Measurements from ENCODE around the gene CCL21. TPM values are rescaled to one million over a fixed set of nuclear protein-coding genes. Genes with fewer than 3 reads are reported as not detected.

CCL21 gene
- total and polyA plus RNA-seq, 2 experiments from 2014 or later, result not detected

GRCh38 chr9:34716711-34717110 is 6.8 kb upstream of the CCL21 start:
- DNase-seq (ENCODE audit: low spot score), result no peak
- no peak for TF ChIP-seq CTCF (IDR thresholded peaks at IDR 0.05; ENCODE audit: poor library complexity)
- TF ChIP-seq EZH2 (IDR thresholded peaks at IDR 0.05; ENCODE audit: borderline replicate concordance), result no peak
- TF ChIP-seq EZH2phosphoT487 (IDR thresholded peaks at IDR 0.05; ENCODE audit: low read depth, severe bottlenecking, unreplicated experiment), result no peak
- Histone ChIP-seq H3K9me2 (replicated peaks; ENCODE audit: insufficient read depth) (no peaks in the 10 kb centered on the region), H3K27ac (no peak overlapping the region), H3K79me2 (no peaks in the 10 kb centered on the region), H3K27me3 (no peaks in the 10 kb centered on the region), H3K9me3 (ENCODE audit: low read depth) (no peaks in the 10 kb centered on the region), H3K4me2 (no peak overlapping the region), H3K4me1 (ENCODE audit: insufficient read depth) (no peaks in the 10 kb centered on the region), H2AFZ (no peak overlapping the region), H4K20me1 (ENCODE audit: insufficient read depth, poor library complexity, severe bottlenecking) (no peaks in the 10 kb centered on the region), H3K36me3 (replicated peaks; ENCODE audit: insufficient read depth, low read depth) (no peaks in the 10 kb centered on the region), H3K4me3 (no peak overlapping the region)
- WGBS (ENCODE audit: low lambda C conversion rate, missing lambda C conversion rate), result 51% methylated on average over 4 of the region's 4 CpGs

- Histone ChIP-seq H3K4me2 (no peak overlapping the region), H3K4me3 (no peak overlapping the region), H3K9me2 (replicated peaks; ENCODE audit: insufficient read depth) (no peaks in the 10 kb centered on the region), H4K20me1 (ENCODE audit: insufficient read depth, poor library complexity, severe bottlenecking) (no peaks in the 10 kb centered on the region), H3K36me3 (replicated peaks; ENCODE audit: insufficient read depth, low read depth) (no peaks in the 10 kb centered on the region), H3K9me3 (ENCODE audit: low read depth) (no peaks in the 10 kb centered on the region), H2AFZ (no peak overlapping the region), H3K4me1 (ENCODE audit: insufficient read depth) (no peaks in the 10 kb centered on the region), H3K79me2 (no peaks in the 10 kb centered on the region), H3K27ac (no peak overlapping the region), H3K27me3 (no peaks in the 10 kb centered on the region)
- WGBS (ENCODE audit: low lambda C conversion rate, missing lambda C conversion rate), result 93% methylated on average over 7 of the region's 7 CpGs
- no peak for DNase-seq (ENCODE audit: low spot score)
- no peak for TF ChIP-seq CTCF (IDR thresholded peaks at IDR 0.05; ENCODE audit: poor library complexity)
- TF ChIP-seq EZH2 (IDR thresholded peaks at IDR 0.05; ENCODE audit: borderline replicate concordance), result no peak
- no peak for TF ChIP-seq EZH2phosphoT487 (IDR thresholded peaks at IDR 0.05; ENCODE audit: low read depth, severe bottlenecking, unreplicated experiment)
These were observed 5.8 kb upstream of the CCL21 start for GRCh38 chr9:34715639-34716215.

- H3K4me1 ChIP-seq (ENCODE audit: insufficient read depth), result no peaks in the 10 kb centered on the region
- H3K9me2 ChIP-seq (replicated peaks; ENCODE audit: insufficient read depth), result no peaks in the 10 kb centered on the region
- no peak overlapping the region for H3K4me3 ChIP-seq
- H4K20me1 ChIP-seq (ENCODE audit: insufficient read depth, poor library complexity, severe bottlenecking), result no peaks in the 10 kb centered on the region
- H3K79me2 ChIP-seq, result no peaks in the 10 kb centered on the region
- H3K27ac ChIP-seq, result no peak overlapping the region
- H3K9me3 ChIP-seq (ENCODE audit: low read depth), result no peaks in the 10 kb centered on the region
- no peaks in the 10 kb centered on the region for H3K36me3 ChIP-seq (replicated peaks; ENCODE audit: insufficient read depth, low read depth)
- no peaks in the 10 kb centered on the region for H3K27me3 ChIP-seq
- H3K4me2 ChIP-seq, result no peak overlapping the region
- no peak for TF ChIP-seq EZH2phosphoT487 (IDR thresholded peaks at IDR 0.05; ENCODE audit: low read depth, severe bottlenecking, unreplicated experiment)
- no peak for TF ChIP-seq EZH2 (IDR thresholded peaks at IDR 0.05; ENCODE audit: borderline replicate concordance)
- TF ChIP-seq CTCF (IDR thresholded peaks at IDR 0.05; ENCODE audit: poor library complexity), result no peak
- no peak overlapping the region for H2AFZ ChIP-seq
- no peak for DNase-seq (ENCODE audit: low spot score)
These were observed 4.1 kb upstream of the CCL21 start for GRCh38 chr9:34714007-34714406.

GRCh38 chr9:34712140-34712539 is 2.2 kb upstream of the CCL21 start:
- 65% methylated on average over 1 of the region's 1 CpG for WGBS (ENCODE audit: low lambda C conversion rate, missing lambda C conversion rate)
- H3K36me3 ChIP-seq (replicated peaks; ENCODE audit: insufficient read depth, low read depth), result no peaks in the 10 kb centered on the region

More at GRCh38 chr9:34712140-34712539, 2.2 kb upstream of the CCL21 start:
- no peak for DNase-seq (ENCODE audit: low spot score)
- H3K4me2 ChIP-seq, result no peak overlapping the region
- no peak for TF ChIP-seq CTCF (IDR thresholded peaks at IDR 0.05; ENCODE audit: poor library complexity)
- no peak for TF ChIP-seq EZH2 (IDR thresholded peaks at IDR 0.05; ENCODE audit: borderline replicate concordance)
- TF ChIP-seq EZH2phosphoT487 (IDR thresholded peaks at IDR 0.05; ENCODE audit: low read depth, severe bottlenecking, unreplicated experiment), result no peak
- H3K27me3 ChIP-seq, result no peaks in the 10 kb centered on the region
- H2AFZ ChIP-seq, result no peak overlapping the region
- H4K20me1 ChIP-seq (ENCODE audit: insufficient read depth, poor library complexity, severe bottlenecking), result no peaks in the 10 kb centered on the region
- H3K4me1 ChIP-seq (ENCODE audit: insufficient read depth), result no peaks in the 10 kb centered on the region
- H3K9me2 ChIP-seq (replicated peaks; ENCODE audit: insufficient read depth), result no peaks in the 10 kb centered on the region
- H3K27ac ChIP-seq, result no peak overlapping the region
- no peaks in the 10 kb centered on the region for H3K79me2 ChIP-seq
- no peak overlapping the region for H3K4me3 ChIP-seq
- H3K9me3 ChIP-seq (ENCODE audit: low read depth), result no peaks in the 10 kb centered on the region

All from hepatocyte (in vitro differentiated cells).